ENCODE results near the gene FAM20A. TPM values are rescaled to one million over a fixed set of nuclear protein-coding genes. Genes with fewer than 3 reads are reported as not detected.

Gene FAM20A
- total RNA-seq, 1 experiment from 2014 or later: 0.34 TPM

- no peak for DNase-seq
- Mint-ChIP-seq H3K36me3 (ENCODE audit: insufficient read depth, unreplicated experiment) (no peaks in the 10 kb centered on the region), H3K27me3 (ENCODE audit: insufficient read depth, unreplicated experiment) (peaks cover 23% of the 10 kb centered on the region), H3K4me1 (ENCODE audit: low read depth, unreplicated experiment) (no peaks in the 10 kb centered on the region), H3K4me3 (ENCODE audit: unreplicated experiment) (no peak overlapping the region), H3K27ac (ENCODE audit: unreplicated experiment) (no peak overlapping the region), H3K9me3 (ENCODE audit: unreplicated experiment) (no peaks in the 10 kb centered on the region)
- POLR2A ChIA-PET: no interaction called here
- no peaks in the 10 kb centered on the region; the same call in 1 of the 2 replicates for H3K27me3 ChIP-seq (replicated peaks; ENCODE audit: control insufficient read depth, insufficient read depth, low read length)
- peaks cover 4% of the 10 kb centered on the region; the same call in 1 of the 2 replicates for H3K4me1 ChIP-seq
- H3K36me3 ChIP-seq (ENCODE audit: control insufficient read depth, insufficient read depth, low read length): no peaks in the 10 kb centered on the region
- CTCF ChIA-PET: no interaction called here
- intact Hi-C loops (cut with micrococcal nuclease; ENCODE audit: unreplicated experiment): no loop called here
- no peak overlapping the region for H3K4me3 ChIP-seq (ENCODE audit: low read depth, low read length)
- H3K9me3 ChIP-seq: no peaks in the 10 kb centered on the region
- TF ChIP-seq CTCF (IDR thresholded peaks at IDR 0.05; ENCODE audit: insufficient read depth in 1 of 2, low read depth in 1 of 2, low read length in 1 of 2, severe bottlenecking in 1 of 2, unreplicated experiment in 1 of 2): no peak
- no TSS peak for BruUV-seq (replicated peaks)
Measured at GRCh38 chr17:68642118-68642412, 40.9 kb upstream of the FAM20A start.

- POLR2A ChIA-PET: no interaction called here
Measured at GRCh38 chr17:68641276-68642117, 40.3 kb upstream of the FAM20A start.

More at GRCh38 chr17:68641276-68642117, 40.3 kb upstream of the FAM20A start:
- no peaks in the 10 kb centered on the region for H3K36me3 ChIP-seq (ENCODE audit: control insufficient read depth, insufficient read depth, low read length)
- Mint-ChIP-seq H3K4me1 (ENCODE audit: low read depth, unreplicated experiment) (no peaks in the 10 kb centered on the region), H3K9me3 (ENCODE audit: unreplicated experiment) (no peaks in the 10 kb centered on the region), H3K27me3 (ENCODE audit: insufficient read depth, unreplicated experiment) (peaks cover 23% of the 10 kb centered on the region), H3K36me3 (ENCODE audit: insufficient read depth, unreplicated experiment) (no peaks in the 10 kb centered on the region), H3K4me3 (ENCODE audit: unreplicated experiment) (no peak overlapping the region), H3K27ac (ENCODE audit: unreplicated experiment) (no peak overlapping the region)
- H3K27me3 ChIP-seq (replicated peaks; ENCODE audit: control insufficient read depth, insufficient read depth, low read length): no peaks in the 10 kb centered on the region; the same call in 1 of the 2 replicates
- TF ChIP-seq CTCF (IDR thresholded peaks at IDR 0.05; ENCODE audit: insufficient read depth in 1 of 2, low read depth in 1 of 2, low read length in 1 of 2, severe bottlenecking in 1 of 2, unreplicated experiment in 1 of 2): no peak
- BruUV-seq (replicated peaks): no TSS peak
- no peak for DNase-seq
- CTCF ChIA-PET: interaction anchor here (0.7 kb wide), 1 partner anchor 19 kb away, joined by 4 read pairs; no protein-coding TSS in a partner anchor
- intact Hi-C loops (cut with micrococcal nuclease; ENCODE audit: unreplicated experiment): no loop called here
- peaks cover 4% of the 10 kb centered on the region; the same call in 1 of the 2 replicates for H3K4me1 ChIP-seq
- H3K9me3 ChIP-seq: no peaks in the 10 kb centered on the region
- H3K4me3 ChIP-seq (ENCODE audit: low read depth, low read length): no peak overlapping the region

Measured in Caco-2 (cell line).